Smooth muscle cell (in vitro differentiated cells): ENCODE results near the gene NFATC3. TPM values are rescaled to one million over a fixed set of nuclear protein-coding genes. Genes with fewer than 3 reads are reported as not detected.

Experiments
- DNase-seq: peaks from one replicate; lab custom pipeline; 2025; ENCODE audit not compliant: unreplicated experiment; lab: John Stamatoyannopoulos, UW
- H2AFZ ChIP-seq: fragments of 200-600 bp; sonication (generic); 2 replicates; pipeline ENCODE4 v1.6.0; 2016; ENCODE audit warnings: antibody characterized with exemption, low read depth, mild to moderate bottlenecking
- H3F3A ChIP-seq: fragments of 200-600 bp; sonication (generic); 2 replicates; pipeline ENCODE4 v1.6.0; 2017; ENCODE audit warnings: antibody characterized with exemption, low read depth
- H3K27ac ChIP-seq: fragments of 200-600 bp; sonication (generic); 2 replicates; pipeline ENCODE4 v1.5.1; 2016; ENCODE audit warnings: low read depth, mild to moderate bottlenecking
- H3K27me3 ChIP-seq: fragments of 200-600 bp; sonication (generic); 2 replicates; pipeline ENCODE4 v1.6.1; 2016; ENCODE audit warnings: low read depth, mild to moderate bottlenecking
- H3K36me3 ChIP-seq: fragments of 200-600 bp; sonication (generic); 2 replicates; pipeline ENCODE4 v1.5.1; 2016; ENCODE audit warnings: low read depth
- H3K4me1 ChIP-seq: fragments of 200-600 bp; sonication (generic); 2 replicates; pipeline ENCODE4 v1.5.1; 2016; ENCODE audit warnings: low read depth
- H3K4me2 ChIP-seq: fragments of 200-600 bp; sonication (generic); 2 replicates; pipeline ENCODE4 v1.6.0; 2016; ENCODE audit warnings: mild to moderate bottlenecking
- H3K4me3 ChIP-seq: fragments of 200-600 bp; sonication (generic); 2 replicates; pipeline ENCODE4 v1.5.1; 2016; ENCODE audit warnings: mild to moderate bottlenecking
- H3K79me2 ChIP-seq: fragments of 200-600 bp; sonication (generic); 2 replicates; pipeline ENCODE4 v1.6.0; 2016; ENCODE audit warnings: low read depth, mild to moderate bottlenecking
- H3K9ac ChIP-seq: fragments of 200-600 bp; sonication (generic); 2 replicates; pipeline ENCODE4 v1.6.0; 2016; ENCODE audit warnings: low read depth
- H3K9me3 ChIP-seq: fragments of 200-600 bp; sonication (generic); replicated peaks from 2 replicates; pipeline ENCODE4 v1.5.1; 2016; ENCODE audit warnings: low read depth
- H4K20me1 ChIP-seq: fragments of 200-600 bp; sonication (generic); 2 replicates; pipeline ENCODE4 v1.6.0; 2016; ENCODE audit warnings: low read depth
- WGBS: methylation state at CpG from one replicate; pipeline ENCODE4 v1.1.7; 2016; ENCODE audit warnings: low lambda C conversion rate; 5-methylcytosine and 5-hydroxymethylcytosine counted together
- polyA plus RNA-seq: library from polyadenylated mRNA; unstranded; fragments of >200 nt; fragmentation: Nextera tagmentation; extraction: Ambion mirVana; gene quantifications from 2 replicates; pipeline ENCODE4 v1.2.1, GENCODE V29; 2016
- total RNA-seq: library from RNA; depleted of rRNA; stranded (reverse); fragments of >200 nt; gene quantifications from 2 replicates; pipeline ENCODE4 v1.2.3, GENCODE V29; 2014
- TF ChIP-seq, protein P1 (sequence below): fragments of 200-600 bp; sonication (generic); IDR thresholded peaks from 2 replicates; pipeline ENCODE4 v1.5.1; 2017; ENCODE audit warnings: borderline replicate concordance, mild to moderate bottlenecking, antibody characterized with exemption; ENCODE audit not compliant: insufficient read depth, poor library complexity, severe bottlenecking

The NFATC3 gene
- total and polyA plus RNA-seq, 2 experiments from 2014 or later: 14.7 to 30.2 TPM

DNA sequence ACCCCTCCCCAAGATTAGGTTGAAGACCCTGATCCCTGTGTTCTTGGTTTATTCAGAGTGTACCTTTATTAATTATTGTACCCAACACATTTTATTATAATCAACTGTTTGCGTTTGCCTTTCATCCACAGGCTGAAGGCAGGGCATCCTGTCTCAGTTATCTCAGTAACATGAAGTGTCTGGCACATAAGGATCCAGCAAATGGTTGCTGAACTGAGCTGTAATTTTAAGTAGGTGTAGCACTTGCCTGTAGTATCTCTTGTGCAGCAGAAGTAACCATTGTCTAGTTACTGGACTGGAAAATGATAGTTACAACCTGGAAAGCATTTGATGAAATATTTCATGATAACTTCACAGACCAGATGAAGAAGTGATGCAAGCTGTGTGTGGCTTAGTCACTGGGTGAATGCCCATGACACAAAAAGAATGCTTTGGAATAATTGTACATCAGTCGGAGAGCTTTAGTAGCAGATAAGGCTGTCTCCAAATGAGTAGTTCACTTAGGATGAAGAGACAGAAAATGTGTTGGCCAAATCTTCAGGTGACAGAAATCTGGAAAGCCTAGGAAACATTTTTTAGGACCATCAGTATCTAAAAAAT is 94.1 kb downstream of the NFATC3 start:
- TF ChIP-seq, protein P1, sequence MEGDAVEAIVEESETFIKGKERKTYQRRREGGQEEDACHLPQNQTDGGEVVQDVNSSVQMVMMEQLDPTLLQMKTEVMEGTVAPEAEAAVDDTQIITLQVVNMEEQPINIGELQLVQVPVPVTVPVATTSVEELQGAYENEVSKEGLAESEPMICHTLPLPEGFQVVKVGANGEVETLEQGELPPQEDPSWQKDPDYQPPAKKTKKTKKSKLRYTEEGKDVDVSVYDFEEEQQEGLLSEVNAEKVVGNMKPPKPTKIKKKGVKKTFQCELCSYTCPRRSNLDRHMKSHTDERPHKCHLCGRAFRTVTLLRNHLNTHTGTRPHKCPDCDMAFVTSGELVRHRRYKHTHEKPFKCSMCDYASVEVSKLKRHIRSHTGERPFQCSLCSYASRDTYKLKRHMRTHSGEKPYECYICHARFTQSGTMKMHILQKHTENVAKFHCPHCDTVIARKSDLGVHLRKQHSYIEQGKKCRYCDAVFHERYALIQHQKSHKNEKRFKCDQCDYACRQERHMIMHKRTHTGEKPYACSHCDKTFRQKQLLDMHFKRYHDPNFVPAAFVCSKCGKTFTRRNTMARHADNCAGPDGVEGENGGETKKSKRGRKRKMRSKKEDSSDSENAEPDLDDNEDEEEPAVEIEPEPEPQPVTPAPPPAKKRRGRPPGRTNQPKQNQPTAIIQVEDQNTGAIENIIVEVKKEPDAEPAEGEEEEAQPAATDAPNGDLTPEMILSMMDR: no peak
- no peaks in the 10 kb centered on the region for H3K4me1 ChIP-seq
- no peak overlapping the region for H2AFZ ChIP-seq
- no peaks in the 10 kb centered on the region for H3K79me2 ChIP-seq
- no peaks in the 10 kb centered on the region for H3K9me3 ChIP-seq
- no peak overlapping the region for H3K4me3 ChIP-seq
- no peak for DNase-seq
- 82% methylated on average over 2 of the region's 2 CpGs for WGBS
- H3K27ac ChIP-seq: peak overlapping the region; percentile 4
- no peaks in the 10 kb centered on the region for H3K36me3 ChIP-seq
- H3K4me2 ChIP-seq: no peak overlapping the region
- no peak overlapping the region for H3K9ac ChIP-seq
- no peaks in the 10 kb centered on the region for H3F3A ChIP-seq
- H3K27me3 ChIP-seq: no peaks in the 10 kb centered on the region
- no peaks in the 10 kb centered on the region for H4K20me1 ChIP-seq

DNA sequence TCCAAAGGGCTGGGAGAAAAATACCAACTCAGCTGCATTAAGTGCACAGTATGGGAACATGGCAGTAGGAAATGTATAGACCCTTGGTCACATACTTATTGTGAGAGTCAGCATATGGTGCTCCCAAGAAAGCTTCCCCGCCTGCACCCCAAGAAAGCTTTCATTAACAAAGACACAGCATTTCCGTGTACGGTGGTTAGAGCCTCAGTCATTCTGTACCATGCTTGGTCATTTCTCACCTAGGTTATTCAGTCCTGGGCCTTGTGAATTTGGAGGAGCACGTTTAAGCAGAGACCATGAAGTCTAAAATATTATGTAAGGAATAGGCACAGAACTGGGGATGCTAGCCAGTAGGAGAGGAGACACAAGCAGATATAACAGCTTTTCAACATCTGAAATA is 94.7 kb downstream of the NFATC3 start:
- Histone ChIP-seq H3K4me1 (no peaks in the 10 kb centered on the region), H3K36me3 (no peaks in the 10 kb centered on the region), H4K20me1 (no peaks in the 10 kb centered on the region), H3K4me2 (no peak overlapping the region), H3K27ac (no peak overlapping the region), H3K27me3 (no peaks in the 10 kb centered on the region), H3K9me3 (no peaks in the 10 kb centered on the region), H3K9ac (no peak overlapping the region), H3K79me2 (no peaks in the 10 kb centered on the region), H3K4me3 (no peak overlapping the region), H3F3A (no peaks in the 10 kb centered on the region), H2AFZ (no peak overlapping the region)
- no peak for DNase-seq
- TF ChIP-seq, protein P1: no peak
- WGBS: 97% methylated on average over 4 of the region's 4 CpGs

DNA sequence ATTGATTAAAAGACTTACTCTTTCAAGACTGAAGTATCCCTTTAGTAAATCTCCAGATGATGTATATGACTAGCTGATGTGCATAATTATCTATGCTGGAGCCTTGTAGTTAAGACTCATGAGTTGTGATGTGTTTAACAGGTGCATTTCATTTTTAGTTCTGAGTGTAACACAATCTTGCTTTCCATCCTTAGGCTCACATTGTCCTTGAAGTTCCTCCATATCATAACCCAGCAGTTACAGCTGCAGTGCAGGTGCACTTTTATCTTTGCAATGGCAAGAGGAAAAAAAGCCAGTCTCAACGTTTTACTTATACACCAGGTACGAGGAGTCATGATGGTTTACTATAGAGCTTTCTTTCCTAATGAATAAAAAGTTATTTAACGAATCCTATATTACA is 97.9 kb downstream of the NFATC3 start:
- Histone ChIP-seq H3K27ac (no peak overlapping the region), H3K36me3 (no peaks in the 10 kb centered on the region), H3K4me3 (no peak overlapping the region), H3K79me2 (no peaks in the 10 kb centered on the region), H3K27me3 (no peaks in the 10 kb centered on the region), H3K9ac (no peak overlapping the region), H2AFZ (no peak overlapping the region), H4K20me1 (no peaks in the 10 kb centered on the region), H3F3A (no peaks in the 10 kb centered on the region), H3K4me1 (no peaks in the 10 kb centered on the region), H3K4me2 (no peak overlapping the region), H3K9me3 (no peaks in the 10 kb centered on the region)
- WGBS: 93% methylated on average over 3 of the region's 3 CpGs
- TF ChIP-seq, protein P1: no peak
- no peak for DNase-seq

DNA sequence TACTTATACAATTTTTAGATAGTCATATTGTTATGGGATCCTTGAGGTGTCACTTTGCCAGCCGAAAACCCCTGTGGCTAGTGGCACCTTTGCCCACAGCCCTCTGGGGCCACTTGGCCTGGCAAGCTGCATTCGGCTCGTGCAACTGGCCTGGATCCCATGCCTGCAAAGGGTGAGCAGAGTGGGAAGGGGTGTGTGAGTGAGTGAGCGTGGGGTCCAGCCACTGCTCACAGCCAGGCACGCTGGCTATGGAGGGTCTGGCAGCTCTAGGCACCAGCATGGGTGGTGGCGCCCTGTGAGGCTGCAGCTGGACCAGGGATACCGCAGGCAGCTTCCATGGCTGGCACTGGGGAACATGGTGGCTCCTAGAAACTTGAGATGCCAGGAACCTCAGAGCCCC is 101.7 kb downstream of the NFATC3 start:
- TF ChIP-seq, protein P1: no peak
- H3K27me3 ChIP-seq: no peaks in the 10 kb centered on the region
- 93% methylated on average over 7 of the region's 7 CpGs for WGBS

More for the DNA sequence above, 101.7 kb downstream of the NFATC3 start:
- H3K36me3 ChIP-seq: no peaks in the 10 kb centered on the region
- H3K27ac ChIP-seq: no peak overlapping the region
- no peaks in the 10 kb centered on the region for H3K9me3 ChIP-seq
- H3K4me2 ChIP-seq: no peak overlapping the region
- H4K20me1 ChIP-seq: no peaks in the 10 kb centered on the region
- H3K4me1 ChIP-seq: no peaks in the 10 kb centered on the region
- DNase-seq: no peak
- no peak overlapping the region for H2AFZ ChIP-seq
- H3K9ac ChIP-seq: no peak overlapping the region
- H3F3A ChIP-seq: no peaks in the 10 kb centered on the region
- H3K79me2 ChIP-seq: no peaks in the 10 kb centered on the region
- H3K4me3 ChIP-seq: no peak overlapping the region
